Natural killer cell treated with Interleukin-12 subunit alpha and Interleukin-12 subunit beta and Interleukin-15 and Interleukin-18, amount 100 ng/mL, for 72 hours (primary cell): ENCODE results near the gene TREM1. TPM values are rescaled to one million over a fixed set of nuclear protein-coding genes. Genes with fewer than 3 reads are reported as not detected.
A peak's percentile ranks its signal among the peaks of the same experiment; 100 is the strongest.

ENCODE experiments used
- ATAC-seq, 2 donors: fragments of 150-1000 bp; cut with Tn5 transposase in 1 of 2; sonication (Bioruptor Pico), chemical (Tn5 transposase) in 1 of 2; 2 replicates each; pipeline ENCODE4 v1.10.0; 2021
- DNase-seq: peaks from one replicate; pipeline ENCODE4 v3.0.0; 2022; ENCODE audit warnings: low spot score
- H3K27ac Mint-ChIP-seq, 2 donors: 1 replicate in 1 of 2; 2 replicates in 1 of 2; pipeline ENCODE4 v1.8.0; 2022; ENCODE audit warnings: mixed read lengths in 2 of 2, mild to moderate bottlenecking in 1 of 2, moderate library complexity in 1 of 2
- H3K27me3 Mint-ChIP-seq, 2 donors: 1 replicate in 1 of 2; 2 replicates in 1 of 2; pipeline ENCODE4 v1.8.0; 2022; ENCODE audit warnings: mixed read lengths in 2 of 2
- H3K36me3 Mint-ChIP-seq: one replicate; pipeline ENCODE4 v1.8.0; 2022; ENCODE audit warnings: mixed read lengths
- H3K4me1 Mint-ChIP-seq, 2 donors: 1 replicate in 1 of 2; 2 replicates in 1 of 2; pipeline ENCODE4 v1.8.0; 2022; ENCODE audit warnings: low read depth in 2 of 2, mixed read lengths in 2 of 2, mild to moderate bottlenecking in 1 of 2
- H3K4me3 Mint-ChIP-seq: one replicate; pipeline ENCODE4 v1.8.0; 2022; ENCODE audit warnings: mixed read lengths
- H3K9me3 Mint-ChIP-seq: 2 replicates; pipeline ENCODE4 v1.8.0; 2022; ENCODE audit warnings: mixed read lengths
- total RNA-seq, 2 donors: library from RNA; stranded (reverse); gene quantifications; one replicate each; pipeline ENCODE4 v1.2.3, GENCODE V29; 2022

TREM1 gene
- total RNA-seq, 2 donors from 2014 or later, result 0.38 TPM; not detected in 1

DNA sequence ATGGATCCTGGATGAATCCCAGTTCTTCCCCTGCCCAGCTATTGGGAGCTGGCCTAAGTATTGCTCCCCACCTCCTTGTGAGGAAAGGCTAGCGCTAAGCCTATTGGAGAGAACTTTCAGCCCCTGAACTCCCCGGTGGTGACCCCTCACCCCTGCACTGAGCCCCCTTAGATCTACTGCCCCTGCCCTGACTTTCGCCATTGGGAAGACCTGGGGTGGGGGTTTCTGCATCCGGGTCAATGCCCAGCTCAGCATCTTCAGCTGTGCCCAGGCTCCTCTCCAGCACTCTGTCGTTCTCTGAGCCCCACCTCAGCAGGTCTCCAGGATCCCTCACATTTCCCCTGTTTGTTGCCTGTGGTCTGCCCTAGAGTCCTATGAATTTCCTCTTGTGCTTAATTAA, 49.4 kb downstream of the TREM1 start:
- H3K4me1 Mint-ChIP-seq, result peaks cover 7 to 11% of the 10 kb centered on the region in 2 donors
- H3K9me3 Mint-ChIP-seq, result no peaks in the 10 kb centered on the region
- H3K27ac Mint-ChIP-seq, result peak overlapping the region in 1 of 2 donors; percentile 62
- no peak overlapping the region for H3K4me3 Mint-ChIP-seq
- peaks cover 0 to 13% of the 10 kb centered on the region in 2 donors for H3K27me3 Mint-ChIP-seq
- ATAC-seq (no peak), DNase-seq (no peak)
- no peaks in the 10 kb centered on the region for H3K36me3 Mint-ChIP-seq

DNA sequence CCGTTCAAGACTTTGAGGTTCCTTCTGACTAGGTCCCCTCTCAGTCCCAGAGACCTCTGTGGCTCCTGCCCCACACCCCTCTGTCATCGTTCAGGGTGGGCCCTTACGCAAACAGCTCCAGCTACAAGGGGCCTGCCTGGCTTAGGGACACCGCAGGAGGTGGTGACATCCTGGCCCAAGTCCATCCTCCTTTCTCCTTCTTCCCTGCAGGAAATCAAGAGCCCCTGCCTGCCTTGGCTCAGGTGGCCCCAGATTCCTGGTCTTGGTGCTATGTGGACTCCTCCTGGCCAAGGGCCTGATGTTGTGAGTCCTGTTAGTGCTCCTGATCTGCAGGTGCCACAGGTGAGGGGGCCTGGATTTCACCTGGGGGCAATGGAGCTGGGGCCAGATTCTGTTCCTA, 50.2 kb downstream of the TREM1 start:
- Mint-ChIP-seq H3K27ac (peak overlapping the region in 1 of 2 donors; percentile 62), H3K27me3 (peaks cover 0 to 13% of the 10 kb centered on the region in 2 donors), H3K4me3 (no peak overlapping the region), H3K4me1 (peaks cover 10 to 18% of the 10 kb centered on the region in 2 donors), H3K36me3 (no peaks in the 10 kb centered on the region), H3K9me3 (no peaks in the 10 kb centered on the region)
- DNase-seq, result no peak
- ATAC-seq, result no peak

- DNase-seq, result no peak
- ATAC-seq, result peak; percentile 61 to 79
- Mint-ChIP-seq H3K4me1 (peaks cover 24 to 26% of the 10 kb centered on the region in 2 donors), H3K27me3 (peaks cover 0 to 4% of the 10 kb centered on the region in 2 donors), H3K27ac (peak overlapping the region; percentile 76 to 82), H3K36me3 (no peaks in the 10 kb centered on the region), H3K9me3 (no peaks in the 10 kb centered on the region), H3K4me3 (peak overlapping the region; percentile 40)
These were observed 53.8 kb downstream of the TREM1 start for GRCh38 chr6:41232667-41233066.

DNA sequence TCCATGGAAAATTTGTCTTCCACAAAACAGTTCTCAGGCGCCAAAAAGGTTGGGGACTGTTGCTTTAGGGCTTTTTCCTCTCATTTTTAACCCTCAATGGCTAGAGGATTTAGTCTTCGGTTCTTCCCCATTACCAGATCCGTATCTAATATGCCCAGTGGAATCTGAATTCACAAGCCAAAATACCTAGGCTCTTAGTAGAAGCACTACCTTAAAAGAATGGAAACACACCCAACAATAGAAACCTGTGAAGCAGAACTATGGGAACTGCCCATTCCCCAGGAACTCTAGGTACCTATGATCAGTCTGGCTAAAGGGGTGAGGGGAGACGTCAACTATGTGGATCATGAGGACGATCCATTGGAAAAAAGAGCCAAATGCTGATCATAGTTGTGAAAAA, 55.2 kb downstream of the TREM1 start:
- H3K27ac Mint-ChIP-seq, result peak overlapping the region in 1 of 2 donors; percentile 32
- DNase-seq, result no peak
- H3K36me3 Mint-ChIP-seq, result no peaks in the 10 kb centered on the region
- ATAC-seq, result no peak
- H3K4me1 Mint-ChIP-seq, result peaks cover 25 to 26% of the 10 kb centered on the region in 2 donors
- H3K27me3 Mint-ChIP-seq, result no peaks in the 10 kb centered on the region
- H3K4me3 Mint-ChIP-seq, result no peak overlapping the region
- H3K9me3 Mint-ChIP-seq, result no peaks in the 10 kb centered on the region

DNA sequence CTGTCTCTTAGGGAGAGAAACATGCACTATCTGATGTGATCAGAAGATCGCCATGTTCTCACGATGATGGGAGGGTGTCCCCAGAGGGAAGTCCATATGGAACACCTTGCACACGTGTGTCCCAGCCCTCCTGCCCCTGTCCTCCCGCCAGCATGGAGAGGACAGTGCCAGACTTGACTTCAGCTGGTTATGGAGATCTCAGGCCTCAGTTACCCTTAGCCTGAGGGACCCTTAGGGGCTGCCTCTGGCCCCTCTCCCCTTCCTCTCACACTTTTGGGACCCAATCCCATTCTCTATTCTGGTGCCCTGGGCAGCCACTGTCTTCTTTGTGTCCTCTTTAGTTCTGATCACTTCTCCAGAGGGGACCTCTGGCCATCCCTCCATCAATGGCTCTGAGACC, 56.8 kb downstream of the TREM1 start:
- H3K27ac Mint-ChIP-seq, result no peak overlapping the region

DNA sequence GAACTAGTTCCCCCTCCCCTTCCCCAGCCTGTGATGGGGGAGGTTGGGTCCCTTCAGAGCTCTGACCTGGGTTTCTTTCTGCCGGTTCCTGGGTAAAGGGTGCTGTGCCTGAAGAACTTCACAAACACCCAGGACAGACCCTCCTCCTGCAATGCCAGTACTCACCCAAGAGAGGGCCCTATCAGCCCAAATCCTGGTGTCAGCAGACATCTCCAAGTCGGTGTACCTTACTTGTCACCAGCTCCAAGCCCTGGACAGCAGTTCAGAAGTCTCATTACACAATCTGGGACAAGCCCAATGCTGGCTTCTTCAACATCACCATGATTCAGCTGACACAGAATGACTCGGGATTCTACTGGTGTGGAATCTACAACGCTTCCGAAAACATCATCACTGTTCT, 57.9 kb downstream of the TREM1 start:
- DNase-seq (no peak), ATAC-seq (no peak)
- no peaks in the 10 kb centered on the region for H3K27me3 Mint-ChIP-seq
- no peaks in the 10 kb centered on the region for H3K9me3 Mint-ChIP-seq
- H3K4me1 Mint-ChIP-seq, result peaks cover 25 to 26% of the 10 kb centered on the region in 2 donors
- no peaks in the 10 kb centered on the region for H3K36me3 Mint-ChIP-seq
- no peak overlapping the region for H3K4me3 Mint-ChIP-seq
- H3K27ac Mint-ChIP-seq, result no peak overlapping the region

More for the DNA sequence above, 56.8 kb downstream of the TREM1 start:
- Mint-ChIP-seq H3K27me3 (no peaks in the 10 kb centered on the region), H3K4me1 (peaks cover 25 to 26% of the 10 kb centered on the region in 2 donors), H3K36me3 (no peaks in the 10 kb centered on the region), H3K4me3 (no peak overlapping the region), H3K9me3 (no peaks in the 10 kb centered on the region)
- no peak for ATAC-seq
- no peak for DNase-seq

GRCh38 chr6:41228096-41228495, 58.4 kb downstream of the TREM1 start, which contains the start of gene TREML4:
TSS of gene TREML4 (plus strand) at chr6:41228349. CDS start at chr6:41228428, 79 bp downstream.
- Mint-ChIP-seq H3K4me3 (no peak within 1 kb of the TSS), H3K36me3 (no peaks in the 10 kb centered on the region), H3K27me3 (no peaks in the 10 kb centered on the region), H3K9me3 (no peaks in the 10 kb centered on the region), H3K27ac (peak within 1 kb of the TSS in 1 of 2 donors; percentile 72), H3K4me1 (peaks cover 25% of the 10 kb centered on the region in 2 donors)
- ATAC-seq (peak in 1 of 2 donors; percentile 37), DNase-seq (no peak)

- Mint-ChIP-seq H3K27me3 (peaks cover 0 to 2% of the 10 kb centered on the region in 2 donors), H3K36me3 (no peaks in the 10 kb centered on the region), H3K27ac (no peak overlapping the region), H3K4me3 (no peak overlapping the region), H3K9me3 (no peaks in the 10 kb centered on the region), H3K4me1 (peaks cover 12 to 22% of the 10 kb centered on the region in 2 donors)
- ATAC-seq (no peak), DNase-seq (no peak)
These were observed 59.7 kb downstream of the TREM1 start for GRCh38 chr6:41226752-41227151.

- peaks cover 0 to 3% of the 10 kb centered on the region in 2 donors for H3K27me3 Mint-ChIP-seq
- H3K9me3 Mint-ChIP-seq, result peaks cover 4% of the 10 kb centered on the region
- no peak overlapping the region for H3K4me3 Mint-ChIP-seq
- DNase-seq, result no peak
- H3K4me1 Mint-ChIP-seq, result peaks cover 7 to 13% of the 10 kb centered on the region in 2 donors
- H3K36me3 Mint-ChIP-seq, result no peaks in the 10 kb centered on the region
- peak overlapping the region in 1 of 2 donors; percentile 81 for H3K27ac Mint-ChIP-seq
- ATAC-seq, result no peak
These were observed 61.7 kb downstream of the TREM1 start for GRCh38 chr6:41224800-41225199.

Other genes with a start within 250 kb of the TREM1 start
- gene UNC5CL, start 247.5 kb downstream of the TREM1 start, total RNA-seq, result 1 to 10 TPM; 2.4 to 5.0 TPM
- not detected for gene TSPO2, start 244.2 kb downstream of the TREM1 start, total RNA-seq
- gene APOBEC2, start 233.5 kb downstream of the TREM1 start, total RNA-seq, result not detected
- gene OARD1, start 214.3 kb downstream of the TREM1 start, total RNA-seq, result 10 to 100 TPM; 28.5 to 31.1 TPM
- 10 to 100 TPM; 21.6 to 27.7 TPM for gene NFYA, start 213.7 kb downstream of the TREM1 start, total RNA-seq
- gene TREML1, start 132.3 kb downstream of the TREM1 start, total RNA-seq, result not detected
- not detected for gene TREM2, start 123.6 kb downstream of the TREM1 start, total RNA-seq
- 1 to 10 TPM; 1.5 to 8.1 TPM for gene TREML2, start 85.5 kb downstream of the TREM1 start, total RNA-seq
- gene TREML4, start 58.3 kb downstream of the TREM1 start, total RNA-seq, result not detected
- gene NCR2, start 48.9 kb upstream of the TREM1 start, total RNA-seq, result 1 to 10 TPM in 1 of 2 donors, not detected in 1; 1.0 TPM